Thoracic aorta (tissue), 2 donors: ENCODE data around the gene KIZ. TPM values are rescaled to one million over a fixed set of nuclear protein-coding genes. Genes with fewer than 3 reads are reported as not detected.

Experiments
- ATAC-seq: fragments of 150-250 bp; one replicate; pipeline ENCODE4 v1.8.0; 2017; ENCODE audit warnings: low read depth; ENCODE audit not compliant: insufficient number of reproducible peaks, low FRiP score
- DNase-seq: peaks from one replicate; pipeline ENCODE4 v3.0.0-alpha.2; 2020; ENCODE audit warnings: low spot score
- H3K27ac ChIP-seq, 2 donors: fragments of 200-600 bp; sonication (generic); 1 replicate in 1 of 2; 2 replicates in 1 of 2; pipeline ENCODE4 v1.5.1; 2016; ENCODE audit warnings: mild to moderate bottlenecking in 2 of 2, moderate library complexity in 2 of 2
- H3K27me3 ChIP-seq: fragments of 200-600 bp; sonication (generic); replicated peaks from 2 replicates; pipeline ENCODE4 v1.6.0; 2016; ENCODE audit warnings: mild to moderate bottlenecking; ENCODE audit not compliant: insufficient read depth
- H3K36me3 ChIP-seq: fragments of 200-600 bp; sonication (generic); one replicate; pipeline ENCODE4 v1.5.1; 2016
- H3K4me1 ChIP-seq, 2 donors: fragments of 200-600 bp; sonication (generic); 1 replicate in 1 of 2; 2 replicates in 1 of 2; pipeline versions ENCODE4 v1.5.1 to v1.6.0; 2016; ENCODE audit warnings: low read depth in 2 of 2, mild to moderate bottlenecking in 1 of 2; ENCODE audit not compliant: control insufficient read depth in 1 of 2
- H3K4me3 ChIP-seq: fragments of 200-600 bp; sonication (generic); 2 replicates; pipeline ENCODE4 v1.5.1; 2016; ENCODE audit warnings: mild to moderate bottlenecking
- H3K9me3 ChIP-seq: fragments of 200-600 bp; sonication (generic); 2 replicates; pipeline ENCODE4 v1.5.1; 2016
- total RNA-seq, 2 donors: library from RNA; depleted of rRNA; stranded (reverse); fragments of >200 nt; gene quantifications; one replicate each; pipeline versions ENCODE4 v1.1.0 to v1.2.3, GENCODE V29; 2016
- TF ChIP-seq, protein P1 (sequence below): fragments of 200-600 bp; sonication (generic); IDR thresholded peaks from one replicate; pipeline ENCODE4 v1.5.1; 2019; ENCODE audit warnings: antibody characterized with exemption

Gene KIZ
- total RNA-seq, 2 donors from 2014 or later = 14.4 to 67.3 TPM

DNA sequence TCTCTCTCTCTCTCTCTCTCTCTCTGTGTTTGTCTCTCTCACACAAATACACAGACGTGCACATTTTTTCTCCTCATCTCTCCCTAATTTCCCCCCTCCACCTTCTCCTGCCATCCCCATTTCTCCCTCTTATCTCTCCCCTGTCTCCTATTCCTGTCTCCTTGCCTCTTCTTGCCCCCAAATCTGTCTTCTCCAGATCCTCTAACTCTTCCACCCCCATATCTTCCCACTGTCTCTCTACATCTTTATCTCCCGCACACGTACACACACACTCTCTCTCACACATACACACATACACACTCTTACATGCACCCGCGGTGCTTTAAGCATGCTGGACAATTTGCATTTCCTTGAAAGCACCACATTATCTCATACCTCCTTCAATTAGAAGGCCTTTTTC, 15.9 kb downstream of the KIZ start:
- no peak overlapping the region for H3K4me3 ChIP-seq
- H3K27ac ChIP-seq = no peak overlapping the region
- no peaks in the 10 kb centered on the region for H3K4me1 ChIP-seq
- DNase-seq = no peak
- ATAC-seq = no peak
- TF ChIP-seq, protein P1, sequence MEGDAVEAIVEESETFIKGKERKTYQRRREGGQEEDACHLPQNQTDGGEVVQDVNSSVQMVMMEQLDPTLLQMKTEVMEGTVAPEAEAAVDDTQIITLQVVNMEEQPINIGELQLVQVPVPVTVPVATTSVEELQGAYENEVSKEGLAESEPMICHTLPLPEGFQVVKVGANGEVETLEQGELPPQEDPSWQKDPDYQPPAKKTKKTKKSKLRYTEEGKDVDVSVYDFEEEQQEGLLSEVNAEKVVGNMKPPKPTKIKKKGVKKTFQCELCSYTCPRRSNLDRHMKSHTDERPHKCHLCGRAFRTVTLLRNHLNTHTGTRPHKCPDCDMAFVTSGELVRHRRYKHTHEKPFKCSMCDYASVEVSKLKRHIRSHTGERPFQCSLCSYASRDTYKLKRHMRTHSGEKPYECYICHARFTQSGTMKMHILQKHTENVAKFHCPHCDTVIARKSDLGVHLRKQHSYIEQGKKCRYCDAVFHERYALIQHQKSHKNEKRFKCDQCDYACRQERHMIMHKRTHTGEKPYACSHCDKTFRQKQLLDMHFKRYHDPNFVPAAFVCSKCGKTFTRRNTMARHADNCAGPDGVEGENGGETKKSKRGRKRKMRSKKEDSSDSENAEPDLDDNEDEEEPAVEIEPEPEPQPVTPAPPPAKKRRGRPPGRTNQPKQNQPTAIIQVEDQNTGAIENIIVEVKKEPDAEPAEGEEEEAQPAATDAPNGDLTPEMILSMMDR = no peak
- peaks cover 7% of the 10 kb centered on the region for H3K36me3 ChIP-seq
- no peaks in the 10 kb centered on the region for H3K27me3 ChIP-seq
- H3K9me3 ChIP-seq = no peaks in the 10 kb centered on the region

DNA sequence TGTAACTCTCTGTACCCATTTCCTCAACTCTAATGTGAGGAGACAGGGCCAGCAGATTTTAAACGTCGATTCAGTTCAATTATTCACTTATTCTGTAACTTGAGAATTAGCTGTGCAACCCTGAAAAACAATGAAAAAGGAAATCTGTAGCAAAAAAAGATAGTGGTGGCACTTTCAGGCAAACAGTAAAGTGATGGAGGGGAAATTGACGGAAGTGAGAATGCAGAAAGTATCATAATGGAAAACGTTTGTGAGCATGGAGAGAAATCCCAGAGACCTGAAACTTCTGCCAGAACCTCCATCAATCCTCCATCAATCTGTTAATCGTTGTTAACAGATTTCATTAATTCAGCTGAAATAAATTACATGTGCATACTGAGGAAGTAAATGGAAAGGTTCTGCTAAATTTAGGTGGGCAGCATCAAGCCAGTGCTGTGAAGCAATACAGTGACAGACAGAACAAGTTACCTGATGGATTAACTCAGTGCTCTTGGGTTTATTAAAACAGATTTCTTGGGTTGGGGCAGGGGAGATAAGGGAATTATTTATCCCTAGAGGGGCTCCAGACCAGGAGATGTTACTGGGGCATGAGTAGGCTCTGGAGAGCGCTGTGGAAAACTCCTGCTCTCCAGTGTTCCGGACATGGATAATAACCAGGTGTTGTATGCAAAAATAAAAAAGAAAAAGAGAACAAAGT, 17.5 kb downstream of the KIZ start:
- no peak overlapping the region for H3K27ac ChIP-seq
- H3K27me3 ChIP-seq = no peaks in the 10 kb centered on the region
- DNase-seq (no peak), ATAC-seq (no peak)
- H3K4me1 ChIP-seq = no peaks in the 10 kb centered on the region
- peaks cover 7% of the 10 kb centered on the region for H3K36me3 ChIP-seq
- TF ChIP-seq, protein P1 = no peak
- H3K4me3 ChIP-seq = no peak overlapping the region
- no peaks in the 10 kb centered on the region for H3K9me3 ChIP-seq

DNA sequence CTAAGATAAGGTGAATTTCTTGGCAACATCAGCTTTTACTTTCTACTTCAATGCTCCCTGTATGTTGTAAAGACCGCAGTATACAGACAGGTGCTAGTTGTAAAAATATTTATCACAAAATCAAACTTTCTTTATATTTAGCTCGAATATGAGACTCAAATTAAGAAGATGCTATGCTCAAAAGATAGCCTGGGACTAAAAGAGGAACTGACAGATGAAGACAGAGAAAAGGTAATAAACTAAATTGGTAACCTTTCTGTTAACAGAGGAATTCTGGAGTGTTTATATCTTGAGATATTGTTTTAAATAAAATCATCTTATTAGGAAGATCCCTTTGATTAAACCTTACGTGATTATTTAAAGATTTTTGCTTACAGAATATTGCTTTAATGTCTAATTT, 19.5 kb downstream of the KIZ start:
- Histone ChIP-seq H3K9me3 (no peaks in the 10 kb centered on the region), H3K4me3 (no peak overlapping the region), H3K4me1 (no peaks in the 10 kb centered on the region), H3K27me3 (no peaks in the 10 kb centered on the region), H3K36me3 (peaks cover 7% of the 10 kb centered on the region), H3K27ac (no peak overlapping the region)
- TF ChIP-seq, protein P1 = no peak
- DNase-seq (no peak), ATAC-seq (no peak)

DNA sequence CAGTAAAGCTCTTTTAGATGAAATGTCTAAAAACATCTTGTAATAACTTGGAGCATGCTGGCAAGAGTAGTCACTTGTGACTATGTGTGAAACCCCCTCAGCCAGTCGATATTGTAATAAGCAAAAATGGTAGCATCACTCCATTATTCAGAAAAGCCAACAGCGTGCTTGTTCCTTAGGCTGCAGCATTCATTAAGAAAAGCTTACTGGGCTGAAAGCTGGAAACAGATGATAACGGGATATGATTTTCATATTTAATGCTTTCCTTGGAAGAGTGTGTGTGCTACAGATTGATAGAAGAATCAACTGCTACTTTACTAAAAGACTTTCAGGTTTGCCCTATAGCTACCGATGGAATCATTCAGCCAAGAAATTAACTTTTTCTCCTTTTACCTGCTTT, 20.3 kb downstream of the KIZ start:
- H3K36me3 ChIP-seq = peaks cover 4% of the 10 kb centered on the region
- TF ChIP-seq, protein P1 = no peak

DNA sequence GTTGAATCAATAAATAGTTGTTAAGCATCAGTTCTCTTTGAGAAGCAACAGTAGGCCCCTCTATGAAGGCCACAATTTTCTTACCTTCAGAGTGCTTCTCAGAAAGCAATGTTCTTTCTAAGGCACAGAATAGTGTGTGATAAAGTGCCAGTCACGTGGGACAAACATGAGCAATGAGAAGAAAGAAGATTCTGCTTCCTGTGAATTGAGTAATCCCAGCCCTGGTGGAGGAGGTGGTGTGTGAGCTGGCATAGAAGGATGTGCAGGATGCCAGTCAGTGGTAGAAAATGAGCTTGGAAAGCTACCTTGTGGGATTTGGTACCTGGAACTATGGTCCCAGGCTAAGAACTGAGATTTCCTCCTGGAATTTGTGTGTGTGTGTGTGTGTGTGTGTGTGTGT, 21.7 kb downstream of the KIZ start:
- DNase-seq = no peak
- no peak overlapping the region for H3K27ac ChIP-seq
- no peaks in the 10 kb centered on the region for H3K36me3 ChIP-seq
- H3K9me3 ChIP-seq = no peaks in the 10 kb centered on the region
- H3K4me3 ChIP-seq = no peak overlapping the region
- no peak for ATAC-seq
- TF ChIP-seq, protein P1 = no peak
- no peaks in the 10 kb centered on the region for H3K4me1 ChIP-seq
- H3K27me3 ChIP-seq = no peaks in the 10 kb centered on the region

More for the DNA sequence above, 20.3 kb downstream of the KIZ start:
- no peak for DNase-seq
- no peaks in the 10 kb centered on the region for H3K27me3 ChIP-seq
- no peaks in the 10 kb centered on the region for H3K4me1 ChIP-seq
- H3K4me3 ChIP-seq = no peak overlapping the region
- H3K27ac ChIP-seq = no peak overlapping the region
- no peaks in the 10 kb centered on the region for H3K9me3 ChIP-seq
- no peak for ATAC-seq
